Sigmoid colon (tissue), 7 donors: ENCODE measurements around the gene TSPOAP1. TPM values are rescaled to one million over a fixed set of nuclear protein-coding genes. Genes with fewer than 3 reads are reported as not detected.

ENCODE experiments used
- DNase-seq: peaks from one replicate; pipeline ENCODE4 v3.0.0-alpha.2; 2019
- H3K27ac ChIP-seq, 4 donors: fragments of 200-600 bp; sonication (generic); one replicate each; pipeline ENCODE4 v1.5.1; 2016 to 2019; ENCODE audit warnings: mild to moderate bottlenecking in 1 of 4
- H3K27me3 ChIP-seq, 3 donors: fragments of 200-600 bp; sonication (generic); one replicate each; pipeline ENCODE4 v1.5.1; 2019; ENCODE audit warnings: mild to moderate bottlenecking in 1 of 3
- H3K36me3 ChIP-seq, 4 donors: fragments of 200-600 bp; sonication (generic); one replicate each; pipeline ENCODE4 v1.5.1; 2016 to 2019
- H3K4me1 ChIP-seq, 4 donors: fragments of 200-600 bp; sonication (generic); one replicate each; pipeline ENCODE4 v1.5.1; 2017 to 2019
- H3K4me3 ChIP-seq, 4 donors: fragments of 200-600 bp; sonication (generic); one replicate each; pipeline ENCODE4 v1.5.1; 2017 to 2019; ENCODE audit warnings: mild to moderate bottlenecking in 2 of 4, moderate library complexity in 1 of 4
- H3K9me3 ChIP-seq, 4 donors: fragments of 200-600 bp in 3 of 4; sonication (generic) in 3 of 4; one replicate each; pipeline versions ENCODE4 v1.5.1 to v1.6.1; 2013 to 2019
- EP300 ChIP-seq, 4 donors: sonication (generic); formaldehyde crosslinking; IDR thresholded peaks; one replicate each; pipeline ENCODE4 v1.6.1; 2017; ENCODE audit warnings: antibody characterized with exemption in 4 of 4
- POLR2A ChIP-seq, 2 donors: fragments of 450-650 bp; IDR thresholded peaks; one replicate each; pipeline ENCODE4 v1.6.1; 2016; ENCODE audit warnings: antibody characterized with exemption in 2 of 2, mild to moderate bottlenecking in 2 of 2, moderate library complexity in 2 of 2
- POLR2AphosphoS5 ChIP-seq, 4 donors: sonication (generic); formaldehyde crosslinking; IDR thresholded peaks; one replicate each; pipeline ENCODE4 v1.6.1; 2017; ENCODE audit warnings: antibody characterized with exemption in 4 of 4
- WGBS, 2 donors: extraction: QIAGEN DNeasy Blood & Tissue Kit; methylation state at CpG; one replicate each; pipeline ENCODE4 v1.1.7; 2013; 5-methylcytosine and 5-hydroxymethylcytosine counted together
- intact Hi-C: fragments of 100-400 bp; cut with DNase I; formaldehyde crosslinking; loops from one replicate; pipeline ENCODE4 v1.15.1; 2023
- polyA plus RNA-seq, 3 donors: library from polyadenylated mRNA; stranded (reverse); fragments of 200-250 nt; gene quantifications; one replicate each; pipeline ENCODE4 v1.2.3, GENCODE V29; 2013
- total RNA-seq, 4 donors: library from RNA; depleted of rRNA; stranded (reverse); fragments of >200 nt; gene quantifications; one replicate each; pipeline ENCODE4 v1.1.0, GENCODE V29; 2016
- TF ChIP-seq, protein P1 (sequence below), 4 experiments: fragments of 450-650 bp in 3 of 4; fragments of 200-600 bp in 1 of 4; IDR thresholded peaks; one replicate each; pipeline ENCODE4 v1.5.1; 2016 to 2019; ENCODE audit warnings: antibody characterized with exemption in 4 of 4, mild to moderate bottlenecking in 3 of 4, moderate library complexity in 2 of 4
- donor health status: healthy with polysubstance abuse.
- donor health status: Bipolar disorder and iron deficiency.
- donor health status: healthy.

TSPOAP1 gene
- total and polyA plus RNA-seq, 7 donors: 0.69 to 28.4 (median 12.5) TPM

DNA sequence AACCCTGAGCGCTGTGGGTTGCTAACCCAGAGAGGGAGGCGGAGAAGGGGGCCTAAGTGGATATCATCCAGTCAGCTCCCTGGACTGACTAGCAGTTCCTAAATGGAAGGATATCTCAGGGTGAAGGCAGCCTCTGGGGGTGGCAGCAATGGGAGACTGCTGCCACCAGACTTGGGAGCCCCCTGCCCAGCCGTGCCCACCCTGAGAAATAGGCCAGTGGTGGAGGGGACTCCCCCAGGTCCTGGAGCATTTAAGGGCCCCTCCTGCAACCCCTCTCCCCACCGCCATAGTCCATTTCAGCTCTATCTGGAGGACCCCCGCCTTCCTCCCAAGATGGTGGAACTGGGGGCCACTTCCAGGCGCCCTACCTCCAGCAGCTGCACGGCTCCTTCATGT is 8.4 kb downstream of the TSPOAP1 start:
- 95 to 98% methylated on average over 7 of the region's 7 CpGs for WGBS, 2 donors
- peaks cover 0 to 6% (median 0%) of the 10 kb centered on the region in 3 donors for H3K27me3 ChIP-seq
- H3K27ac ChIP-seq: no peak overlapping the region
- no peak overlapping the region for H3K4me3 ChIP-seq
- intact Hi-C loops: loop anchor here (5.0 kb wide), 3 partner anchors 97 to 192 kb away; partner anchors contain the start of genes MKS1, MTMR4 and RNF43
- DNase-seq: peak; percentile 50
- H3K9me3 ChIP-seq: no peaks in the 10 kb centered on the region
- peaks cover 0 to 23% (median 17%) of the 10 kb centered on the region in 4 donors for H3K4me1 ChIP-seq
- TF ChIP-seq POLR2A (IDR thresholded peaks at IDR 0.05): no peak
- TF ChIP-seq, protein P1, sequence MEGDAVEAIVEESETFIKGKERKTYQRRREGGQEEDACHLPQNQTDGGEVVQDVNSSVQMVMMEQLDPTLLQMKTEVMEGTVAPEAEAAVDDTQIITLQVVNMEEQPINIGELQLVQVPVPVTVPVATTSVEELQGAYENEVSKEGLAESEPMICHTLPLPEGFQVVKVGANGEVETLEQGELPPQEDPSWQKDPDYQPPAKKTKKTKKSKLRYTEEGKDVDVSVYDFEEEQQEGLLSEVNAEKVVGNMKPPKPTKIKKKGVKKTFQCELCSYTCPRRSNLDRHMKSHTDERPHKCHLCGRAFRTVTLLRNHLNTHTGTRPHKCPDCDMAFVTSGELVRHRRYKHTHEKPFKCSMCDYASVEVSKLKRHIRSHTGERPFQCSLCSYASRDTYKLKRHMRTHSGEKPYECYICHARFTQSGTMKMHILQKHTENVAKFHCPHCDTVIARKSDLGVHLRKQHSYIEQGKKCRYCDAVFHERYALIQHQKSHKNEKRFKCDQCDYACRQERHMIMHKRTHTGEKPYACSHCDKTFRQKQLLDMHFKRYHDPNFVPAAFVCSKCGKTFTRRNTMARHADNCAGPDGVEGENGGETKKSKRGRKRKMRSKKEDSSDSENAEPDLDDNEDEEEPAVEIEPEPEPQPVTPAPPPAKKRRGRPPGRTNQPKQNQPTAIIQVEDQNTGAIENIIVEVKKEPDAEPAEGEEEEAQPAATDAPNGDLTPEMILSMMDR (IDR thresholded peaks at IDR 0.05): no peak
- TF ChIP-seq EP300 (IDR thresholded peaks at IDR 0.05): no peak
- TF ChIP-seq POLR2AphosphoS5 (IDR thresholded peaks at IDR 0.05): no peak
- H3K36me3 ChIP-seq: peaks cover 0 to 8% (median 0%) of the 10 kb centered on the region in 4 donors

DNA sequence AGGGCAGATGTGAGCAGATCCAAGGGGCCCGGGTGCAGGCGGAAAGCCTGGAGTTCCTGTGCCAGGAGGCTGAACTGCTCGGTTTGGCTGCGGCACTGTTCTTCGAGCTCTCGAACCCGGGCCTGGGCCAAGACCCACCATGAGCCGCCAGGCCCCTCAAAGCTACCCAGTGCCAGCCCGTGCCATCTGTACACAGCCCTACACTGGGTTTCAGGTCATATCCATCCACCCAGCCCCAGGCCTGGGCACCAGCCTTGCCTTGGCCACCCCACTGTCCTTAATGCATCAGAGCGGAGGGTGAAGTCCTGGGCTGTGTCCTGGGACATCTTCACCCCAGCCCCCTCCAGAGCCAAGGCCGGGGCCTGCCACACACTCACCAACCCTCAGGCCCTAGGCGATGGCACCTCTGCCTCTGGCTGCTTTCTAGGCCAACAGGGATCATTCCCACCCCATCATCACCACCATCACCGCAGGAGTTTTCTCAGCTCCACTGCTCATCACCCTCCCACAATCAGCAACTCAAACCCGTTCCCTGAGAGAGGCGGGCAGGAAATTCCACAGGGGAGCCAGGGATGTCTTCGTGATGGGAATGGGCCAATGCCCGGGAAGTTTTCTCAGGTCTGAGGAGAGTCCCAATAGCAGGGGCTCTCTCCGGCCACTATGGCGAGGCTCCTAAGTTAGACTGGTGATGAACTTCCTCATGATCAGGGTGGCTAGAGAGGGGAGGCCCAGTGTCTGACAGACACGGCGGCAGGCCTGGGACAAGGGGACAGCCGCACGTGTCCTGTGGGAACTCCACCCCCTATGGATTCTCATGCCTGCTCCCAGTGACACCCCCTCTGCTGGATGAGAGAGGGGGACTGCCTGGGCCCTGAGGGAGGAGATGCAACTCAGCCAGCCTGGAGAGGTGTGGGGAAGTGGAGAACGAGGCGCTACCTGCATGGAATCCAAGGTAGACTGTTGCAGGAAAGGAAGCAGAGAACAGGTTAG is 9.1 kb downstream of the TSPOAP1 start:
- DNase-seq: peak; percentile 62
- intact Hi-C loops: loop anchor here (5.0 kb wide), 3 partner anchors 98 to 193 kb away; partner anchors contain the start of genes MKS1, MTMR4 and RNF43
- Histone ChIP-seq H3K4me1 (peaks cover 0 to 16% (median 12%) of the 10 kb centered on the region in 4 donors), H3K27ac (no peak overlapping the region), H3K27me3 (peaks cover 0 to 1% (median 0%) of the 10 kb centered on the region in 3 donors), H3K9me3 (no peaks in the 10 kb centered on the region), H3K36me3 (peaks cover 0 to 8% (median 0%) of the 10 kb centered on the region in 4 donors), H3K4me3 (no peak overlapping the region)
- WGBS, 2 donors: 93 to 94% methylated on average over 25 of the region's 25 CpGs
- TF ChIP-seq POLR2A (IDR thresholded peaks at IDR 0.05) (no peak), EP300 (IDR thresholded peaks at IDR 0.05) (no peak), POLR2AphosphoS5 (IDR thresholded peaks at IDR 0.05) (no peak)
- TF ChIP-seq, protein P1 (IDR thresholded peaks at IDR 0.05): no peak

DNA sequence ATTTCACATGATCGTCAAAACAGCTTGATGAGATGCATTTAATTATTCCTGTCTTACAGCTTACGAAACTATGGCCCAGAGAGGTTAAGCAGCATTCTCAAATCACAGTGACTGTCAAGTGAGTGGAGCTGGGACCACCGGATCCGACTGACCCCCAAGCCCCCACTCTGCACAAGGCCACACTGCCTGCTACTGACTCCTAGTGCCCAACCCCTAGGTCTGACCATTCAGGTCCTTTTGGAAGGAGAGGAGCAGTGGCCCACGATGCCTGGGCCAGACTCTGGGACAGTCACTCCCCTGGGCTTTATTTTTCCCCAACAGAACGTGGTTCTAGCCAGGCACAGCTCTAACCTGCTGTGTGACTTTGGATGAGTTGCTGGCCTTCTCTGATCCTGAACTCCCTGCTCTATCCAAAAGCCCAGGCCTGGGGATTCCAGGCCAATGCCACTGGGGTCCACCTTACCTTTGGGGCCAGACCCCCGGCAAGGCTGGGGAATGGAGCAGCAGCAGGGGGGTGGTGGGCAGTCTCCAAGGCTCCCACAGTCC is 9.9 kb downstream of the TSPOAP1 start:
- H3K4me1 ChIP-seq: peaks cover 0 to 9% (median 7%) of the 10 kb centered on the region in 4 donors
- 88 to 90% methylated on average over 7 of the region's 7 CpGs for WGBS, 2 donors
- no peaks in the 10 kb centered on the region for H3K27me3 ChIP-seq
- H3K36me3 ChIP-seq: peaks cover 0 to 8% (median 0%) of the 10 kb centered on the region in 4 donors
- H3K4me3 ChIP-seq: no peak overlapping the region
- H3K9me3 ChIP-seq: no peaks in the 10 kb centered on the region
- H3K27ac ChIP-seq: no peak overlapping the region
- intact Hi-C loops: no loop called here
- TF ChIP-seq POLR2AphosphoS5 (IDR thresholded peaks at IDR 0.05): no peak
- TF ChIP-seq POLR2A (IDR thresholded peaks at IDR 0.05): no peak
- TF ChIP-seq, protein P1 (IDR thresholded peaks at IDR 0.05): no peak
- TF ChIP-seq EP300 (IDR thresholded peaks at IDR 0.05): no peak
- DNase-seq: peak; percentile 40

DNA sequence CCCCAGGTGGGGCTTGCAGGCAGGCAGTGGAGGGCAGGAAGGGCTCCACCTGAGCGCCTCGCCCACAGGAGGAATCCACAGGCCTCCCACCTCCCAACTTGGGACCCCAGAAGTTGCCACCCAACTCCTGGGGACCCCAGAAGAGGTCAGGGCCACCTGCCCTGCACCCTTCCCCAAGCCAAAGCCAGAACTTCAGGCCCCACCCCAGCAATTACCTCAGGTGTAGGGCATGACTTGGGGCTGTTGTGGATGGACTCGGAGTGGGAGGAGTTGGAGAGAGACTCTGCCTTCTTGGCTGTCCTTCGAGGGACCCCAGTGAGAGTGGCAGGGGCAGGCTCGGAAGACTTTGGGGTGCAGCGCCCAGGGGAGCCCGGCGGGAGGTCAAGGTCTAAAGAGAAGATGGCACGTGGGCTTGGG is 10.5 kb downstream of the TSPOAP1 start:
- H3K4me1 ChIP-seq: peaks cover 0 to 2% (median 1%) of the 10 kb centered on the region in 4 donors
- intact Hi-C loops: no loop called here
- peaks cover 0 to 8% (median 0%) of the 10 kb centered on the region in 4 donors for H3K36me3 ChIP-seq
- TF ChIP-seq EP300 (IDR thresholded peaks at IDR 0.05) (no peak), POLR2AphosphoS5 (IDR thresholded peaks at IDR 0.05) (no peak), POLR2A (IDR thresholded peaks at IDR 0.05) (no peak)
- TF ChIP-seq, protein P1 (IDR thresholded peaks at IDR 0.05): no peak
- WGBS, 2 donors: 87 to 93% methylated on average over 9 of the region's 9 CpGs
- no peaks in the 10 kb centered on the region for H3K9me3 ChIP-seq
- no peak overlapping the region for H3K4me3 ChIP-seq
- no peak overlapping the region for H3K27ac ChIP-seq
- DNase-seq: peak; percentile 59
- no peaks in the 10 kb centered on the region for H3K27me3 ChIP-seq
